HG02973 (cell line): ENCODE measurements around the gene CRYAB.

Source experiments
- ATAC-seq: cut with Tn5 transposase; IDR thresholded peaks from one replicate; pipeline ENCODE4 v1.9.1; 2021; ENCODE audit warnings: moderate library complexity; ENCODE audit not compliant: unreplicated experiment

CRYAB gene, protein sequence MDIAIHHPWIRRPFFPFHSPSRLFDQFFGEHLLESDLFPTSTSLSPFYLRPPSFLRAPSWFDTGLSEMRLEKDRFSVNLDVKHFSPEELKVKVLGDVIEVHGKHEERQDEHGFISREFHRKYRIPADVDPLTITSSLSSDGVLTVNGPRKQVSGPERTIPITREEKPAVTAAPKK

DNA sequence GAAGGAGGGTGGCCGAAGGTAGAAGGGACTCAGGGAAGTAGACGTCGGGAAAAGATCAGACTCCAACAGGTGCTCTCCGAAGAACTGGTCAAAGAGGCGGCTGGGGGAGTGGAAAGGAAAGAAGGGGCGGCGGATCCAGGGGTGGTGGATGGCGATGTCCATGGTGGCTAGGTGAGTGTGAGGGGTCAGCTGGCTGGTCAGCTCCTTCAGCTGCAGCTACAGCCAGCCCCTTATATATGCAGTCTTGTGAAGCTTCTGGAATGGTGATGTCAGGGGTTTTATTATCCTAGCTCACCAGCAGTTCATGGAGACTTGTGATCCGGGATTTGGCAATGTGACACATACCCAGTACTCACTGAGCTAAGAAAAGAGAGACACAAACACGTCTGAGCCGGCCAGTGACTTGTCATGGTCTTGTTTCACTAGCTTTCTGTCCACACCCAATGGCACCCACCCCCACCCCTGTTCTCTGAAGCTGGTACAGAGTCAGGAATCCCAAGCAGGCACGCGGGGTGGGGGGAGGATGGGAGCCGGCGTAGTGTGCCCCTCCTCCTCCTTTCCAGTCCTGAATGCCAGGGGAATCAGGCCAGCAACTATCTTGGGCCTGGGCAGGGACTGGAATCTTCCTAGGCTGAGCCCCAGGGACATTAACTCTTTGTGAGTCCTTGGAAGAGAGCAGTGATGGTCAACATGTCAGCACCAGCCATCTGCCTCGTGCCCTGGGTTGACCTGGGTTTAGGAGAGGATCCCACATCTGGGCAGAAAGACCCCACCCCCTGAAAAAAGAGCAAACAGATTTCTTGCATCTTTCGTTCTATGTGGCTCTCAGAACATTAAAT lies at the start of gene CRYAB:
CRYAB (minus strand) TSS at position 208 of the 839 bp plus-strand sequence; CDS start at position 162, 46 bp downstream.
- ATAC-seq, result no peak

DNA sequence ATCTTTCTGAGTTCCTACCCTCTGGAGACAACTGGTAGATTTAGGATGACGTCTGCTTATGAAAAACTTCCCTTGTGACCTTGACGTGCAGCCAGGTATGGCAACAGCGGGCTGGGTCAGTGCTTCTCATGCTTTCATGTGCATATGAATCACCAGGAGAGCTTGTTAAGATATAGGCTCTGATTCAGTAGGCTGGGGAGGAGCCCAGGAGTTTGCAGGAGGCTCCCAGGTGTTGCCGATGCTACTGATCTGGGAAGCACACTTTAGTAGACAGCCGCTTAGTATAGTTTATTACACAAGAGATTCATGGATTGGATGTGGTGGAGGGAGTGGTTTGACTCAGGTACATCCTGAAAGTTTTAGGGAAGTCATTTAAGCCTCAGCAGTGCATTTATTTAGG lies 49.3 kb upstream of the CRYAB start:
- ATAC-seq, result no peak

DNA sequence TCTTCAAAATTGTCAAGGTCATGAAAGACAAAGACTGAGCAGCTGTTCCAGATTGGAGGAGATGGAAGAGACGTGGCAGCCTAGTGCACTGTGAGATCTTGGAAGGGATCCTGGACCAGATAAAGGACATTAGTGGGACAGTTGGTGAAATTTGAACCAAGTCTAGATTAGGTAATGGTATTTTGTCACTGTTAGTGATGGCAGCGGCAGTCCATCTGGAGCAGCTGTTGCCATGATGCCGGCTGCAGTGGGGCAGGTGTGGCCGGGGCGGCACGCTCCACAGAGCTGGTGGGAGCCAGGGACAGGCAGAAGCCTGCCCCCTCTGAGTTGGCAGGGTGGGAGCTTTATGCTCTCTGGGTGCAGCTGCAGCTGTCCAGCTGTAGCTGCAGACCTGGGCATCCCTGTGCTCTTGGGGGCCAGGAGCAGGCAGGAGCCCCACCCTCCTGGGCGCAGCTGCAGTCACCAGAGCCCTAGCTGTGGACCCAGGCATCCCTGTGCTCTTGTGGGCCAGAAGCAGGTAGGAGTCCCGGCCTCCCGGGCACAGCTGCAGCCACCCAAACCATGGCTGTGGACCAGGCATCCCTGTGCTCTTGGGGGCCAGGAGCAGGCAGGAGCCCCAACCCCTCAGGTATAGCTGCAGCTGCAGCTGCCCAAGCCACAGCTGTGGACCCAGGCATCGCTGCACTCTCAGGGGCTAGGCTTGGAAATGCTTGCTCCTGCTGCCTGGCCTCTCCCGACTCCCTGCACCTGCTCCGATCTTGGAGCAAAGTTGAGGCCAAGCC lies 46.3 kb upstream of the CRYAB start:
- no peak for ATAC-seq

DNA sequence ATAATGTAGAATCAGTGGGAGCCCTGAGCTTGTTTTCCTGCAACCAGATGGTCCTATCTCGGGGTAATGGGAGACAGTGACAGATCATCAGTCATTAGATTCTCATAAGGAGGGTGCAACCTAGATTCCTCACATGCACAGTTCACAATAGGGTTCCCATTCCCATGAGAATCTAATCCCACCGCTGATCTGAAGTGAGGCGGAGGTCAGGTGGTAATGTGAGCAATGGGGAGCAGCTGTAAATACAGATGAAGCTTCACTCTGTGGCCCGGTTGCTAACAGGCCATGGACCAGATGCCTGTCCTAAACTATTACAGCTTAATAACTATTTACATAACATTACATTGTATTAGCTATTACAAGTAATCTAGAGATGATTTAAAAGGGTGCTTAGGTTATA lies 42.6 kb upstream of the CRYAB start:
- ATAC-seq, result no peak

DNA sequence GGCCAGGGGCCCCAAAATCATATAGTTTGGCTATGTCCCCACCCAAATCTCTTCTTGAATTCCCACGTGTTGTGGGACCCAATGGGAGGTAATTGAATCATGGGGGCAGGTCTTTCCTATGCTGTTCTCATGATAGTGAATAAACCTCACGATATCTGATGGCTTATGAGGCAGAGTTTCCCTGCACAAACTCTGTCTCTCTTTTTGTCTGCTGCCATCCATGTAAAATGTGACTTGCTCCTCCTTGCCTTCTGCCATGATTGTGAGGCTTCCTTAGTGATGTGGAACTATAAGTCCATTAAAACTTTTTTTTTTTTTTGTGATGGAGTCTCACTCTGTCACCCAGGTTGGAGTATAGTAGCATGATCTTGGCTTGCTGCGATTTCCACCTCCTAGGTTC lies 40.0 kb upstream of the CRYAB start:
- no peak for ATAC-seq

DNA sequence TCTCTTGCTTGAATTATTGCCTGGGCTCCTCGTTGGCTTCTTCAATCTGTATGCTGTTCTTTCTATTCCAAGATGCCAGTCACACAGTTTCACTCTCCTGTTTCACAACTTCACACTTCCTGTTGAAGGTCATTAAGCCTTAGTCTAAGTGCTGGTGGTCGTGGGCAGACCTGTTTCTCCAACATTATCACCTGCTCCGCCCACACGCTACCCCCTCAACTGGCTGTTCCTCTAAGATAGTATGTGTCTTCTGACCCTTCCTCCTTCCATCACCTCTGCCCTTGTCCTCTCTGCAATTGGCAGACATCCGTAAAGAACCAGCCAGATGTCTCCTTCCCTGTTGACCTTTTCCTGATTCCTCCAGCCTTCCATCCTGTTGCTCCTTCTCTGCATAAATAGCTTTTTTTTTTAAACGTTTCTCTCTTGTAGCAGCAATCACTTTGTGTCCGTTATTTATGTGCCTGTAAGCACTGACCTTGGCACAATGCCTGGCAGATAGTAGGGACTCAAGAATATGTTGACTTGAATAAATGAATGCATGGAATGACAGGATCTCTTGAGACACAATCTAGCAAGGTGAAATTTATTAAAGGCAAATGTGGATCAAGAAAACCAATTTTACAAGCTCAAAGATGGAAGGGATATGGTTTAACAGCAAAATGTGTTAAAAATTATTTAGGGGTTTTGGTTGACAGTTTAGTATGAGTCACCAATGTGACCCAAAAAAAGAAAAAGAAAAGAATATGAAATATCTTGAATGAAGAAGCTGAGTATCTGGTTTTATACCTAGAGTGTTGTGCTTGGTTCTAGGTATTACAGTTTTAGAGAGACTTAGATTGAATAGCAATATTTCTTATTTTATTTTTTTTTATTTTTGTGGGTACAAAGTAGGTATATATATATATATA lies 38.2 kb upstream of the CRYAB start:
- no peak for ATAC-seq

DNA sequence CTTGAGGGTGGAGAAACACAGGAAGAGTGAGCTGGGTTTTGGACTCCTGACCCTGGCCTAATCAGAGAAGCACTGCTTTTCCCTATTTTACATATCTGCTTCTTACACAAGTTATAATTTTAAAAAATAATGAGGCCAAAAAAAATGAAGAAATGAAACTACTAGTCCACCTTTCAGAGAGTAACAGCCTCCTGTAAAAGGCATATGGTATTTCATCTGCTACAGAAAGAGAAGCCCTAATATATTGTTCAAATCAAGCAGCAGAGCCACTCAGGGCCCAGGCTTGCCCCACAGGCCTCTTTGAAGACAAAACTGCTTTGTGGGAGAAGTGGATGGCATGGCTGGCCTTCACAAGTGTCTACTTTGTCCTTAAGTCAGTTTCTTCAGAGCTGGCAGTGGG lies 35.6 kb upstream of the CRYAB start:
- ATAC-seq, result no peak

DNA sequence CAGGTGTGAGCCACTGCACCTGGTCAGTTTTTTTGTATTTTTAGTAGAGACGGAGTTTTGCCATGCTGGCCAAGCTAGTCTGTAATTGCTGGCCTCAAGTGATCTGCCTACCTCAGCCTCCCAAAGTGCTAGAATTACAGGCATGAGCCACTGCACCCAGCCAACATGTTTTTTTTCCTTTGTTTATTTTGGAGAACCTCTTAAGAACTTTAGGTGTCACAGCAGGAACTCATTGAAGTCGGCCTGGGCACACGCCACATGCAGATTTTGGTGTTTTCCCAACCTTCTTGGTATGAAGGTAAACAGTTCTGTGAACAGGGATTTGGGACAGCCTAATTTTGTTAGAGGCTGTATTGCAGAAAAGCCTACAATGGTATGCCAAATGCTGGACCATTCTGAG lies 34.9 kb upstream of the CRYAB start:
- no peak for ATAC-seq

DNA sequence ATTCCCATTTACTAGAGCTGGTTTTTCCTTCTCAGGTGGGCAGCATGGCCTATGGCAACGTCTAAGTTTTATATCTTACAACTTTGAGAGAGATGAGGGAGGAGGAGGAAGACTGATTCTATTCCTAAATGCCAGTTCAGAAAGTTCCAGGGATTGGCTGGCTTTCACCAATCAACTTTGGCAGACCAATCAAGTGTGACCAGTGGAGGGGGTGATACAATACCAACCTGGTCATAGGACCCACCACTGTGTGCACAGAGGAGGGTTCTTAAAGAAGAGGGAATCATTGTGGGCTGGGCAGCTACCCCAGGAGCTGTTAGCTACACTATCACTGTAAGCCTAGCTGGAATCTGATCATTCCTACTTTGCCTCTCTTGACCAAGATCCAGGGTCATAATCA lies 33.6 kb upstream of the CRYAB start:
- no peak for ATAC-seq

DNA sequence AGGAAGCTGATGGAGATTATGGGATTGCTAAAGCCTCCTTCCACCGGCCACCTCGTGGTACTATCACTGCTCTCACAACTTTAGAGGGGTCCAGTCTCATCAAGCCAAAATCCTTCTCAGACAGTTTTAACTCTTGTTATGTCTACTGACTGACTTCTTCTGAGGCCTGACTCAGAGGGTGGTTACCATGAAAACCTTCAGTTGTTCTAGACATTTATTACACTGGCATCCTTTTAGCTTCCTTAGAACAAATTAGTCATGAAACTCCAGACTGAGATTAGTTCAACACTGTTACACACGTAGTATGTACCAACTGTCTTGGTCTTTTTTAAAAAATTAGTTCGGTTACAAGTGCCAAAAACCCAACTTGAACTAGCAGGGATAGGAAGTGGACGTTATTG lies 33.1 kb upstream of the CRYAB start:
- no peak for ATAC-seq

DNA sequence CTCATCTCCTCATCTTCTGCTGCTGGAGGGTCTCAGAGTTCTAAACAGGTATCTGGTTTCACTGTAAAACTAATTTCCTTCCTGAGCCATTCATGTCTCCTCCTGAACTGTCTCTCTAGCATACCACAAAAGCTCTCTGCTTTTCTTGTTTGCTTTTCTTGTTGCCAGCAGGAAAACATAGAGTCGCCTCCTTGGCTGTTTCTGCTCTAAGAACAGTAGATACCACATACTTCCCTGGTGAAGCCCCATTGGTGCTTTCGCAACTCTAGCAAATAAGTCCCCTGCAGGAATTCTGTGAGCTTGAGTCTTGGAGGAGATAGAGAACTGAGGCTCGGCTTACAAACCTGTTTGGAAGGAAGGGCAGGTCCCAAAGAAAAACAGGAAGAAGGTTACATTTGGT lies 32.6 kb upstream of the CRYAB start:
- no peak for ATAC-seq

DNA sequence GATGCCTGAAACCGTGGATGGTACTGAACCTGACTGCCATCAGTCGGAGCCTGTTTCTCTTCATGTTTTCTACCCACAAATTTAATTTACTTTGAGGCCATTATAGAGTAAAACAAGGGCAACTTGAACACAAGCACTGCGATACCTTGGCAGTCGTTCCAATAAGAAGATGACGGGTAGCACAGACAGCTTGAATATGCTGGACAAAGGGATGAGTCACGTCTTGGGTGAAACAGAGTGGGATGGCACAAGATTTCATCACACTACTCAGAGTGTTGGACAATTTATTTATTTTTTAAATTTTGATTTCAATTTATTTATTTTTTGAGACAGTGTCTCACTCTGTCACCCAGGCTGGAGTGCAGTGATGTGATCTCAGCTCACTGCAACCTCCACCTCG lies 31.3 kb upstream of the CRYAB start:
- ATAC-seq, result no peak

DNA sequence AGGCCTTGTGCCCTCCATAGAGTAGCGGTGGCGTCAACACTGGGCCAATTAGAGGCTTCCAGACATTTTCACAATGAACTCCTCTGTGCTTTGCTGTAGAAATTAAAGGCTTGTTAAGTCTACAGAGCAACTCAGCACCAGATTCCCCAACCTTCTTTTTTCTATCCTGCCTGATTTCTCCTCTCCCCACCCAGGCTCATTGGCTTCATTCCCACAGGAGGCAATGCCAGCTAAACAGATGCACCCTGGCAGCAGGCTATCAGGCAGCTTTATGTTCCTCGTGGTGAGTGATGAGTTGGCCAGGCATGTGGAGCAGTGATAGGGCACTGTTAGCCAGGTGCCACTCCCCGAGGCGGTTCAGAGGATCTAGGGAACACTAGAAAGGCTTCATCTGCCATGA lies 30.4 kb upstream of the CRYAB start:
- ATAC-seq, result no peak

DNA sequence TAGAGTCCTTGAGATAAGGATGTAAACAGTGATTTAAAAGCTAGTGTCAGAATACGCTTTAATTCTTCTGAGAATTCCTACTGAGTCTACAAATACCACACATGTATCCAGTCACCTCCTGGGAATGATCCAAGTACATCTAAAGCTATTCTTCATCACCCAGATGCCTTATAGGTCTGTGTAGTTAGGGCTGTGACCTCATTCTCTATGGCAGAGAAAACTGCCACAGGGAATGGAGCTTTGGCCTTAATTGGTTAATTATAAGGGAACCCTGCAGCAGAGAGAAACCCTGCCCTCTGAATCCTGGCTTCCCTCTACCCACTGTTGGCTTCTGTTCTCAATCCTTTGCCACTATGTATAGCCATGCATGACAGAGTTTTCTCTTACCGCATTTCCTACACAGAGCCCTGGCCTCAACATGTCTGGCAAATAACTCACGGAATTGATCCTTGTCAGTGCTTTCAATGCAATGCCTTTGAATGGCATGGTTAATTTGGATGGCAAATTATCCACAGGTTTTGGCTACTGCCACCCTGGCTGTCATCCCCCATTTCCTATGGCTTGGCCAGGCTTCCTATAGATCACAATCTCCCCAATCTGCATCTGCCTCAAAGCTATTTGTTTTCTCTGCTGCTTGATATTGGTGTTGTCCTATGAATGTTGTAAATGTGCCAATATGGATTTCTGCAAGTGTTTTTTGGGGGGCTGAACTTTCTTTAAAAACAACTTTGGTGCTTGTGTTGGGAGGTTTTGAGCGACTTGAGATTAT lies 28.4 kb upstream of the CRYAB start:
- ATAC-seq, result no peak

DNA sequence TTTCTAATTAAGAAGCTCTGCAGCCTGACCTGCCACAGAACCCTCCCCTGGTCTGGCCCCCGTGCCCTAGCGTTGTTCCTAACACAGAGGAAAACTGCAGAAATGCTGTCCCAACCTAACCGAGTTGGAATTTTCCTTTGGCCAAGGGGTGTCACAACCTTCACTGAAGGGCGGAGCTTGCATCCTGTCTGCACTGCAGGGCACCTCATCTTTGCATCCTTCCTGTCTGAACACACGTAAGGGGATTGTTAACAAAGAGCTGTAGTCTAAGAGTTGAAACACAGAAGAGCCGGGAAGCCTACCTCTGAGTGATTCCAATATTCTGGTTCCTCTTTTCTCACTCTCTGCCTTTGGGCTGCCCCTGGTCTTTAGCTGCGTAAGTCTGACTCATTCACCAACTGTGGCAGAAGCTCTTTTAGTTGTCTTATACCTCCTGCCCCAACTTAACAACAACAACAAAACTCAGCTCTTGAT lies 27.2 kb upstream of the CRYAB start:
- ATAC-seq, result peak; percentile 94

DNA sequence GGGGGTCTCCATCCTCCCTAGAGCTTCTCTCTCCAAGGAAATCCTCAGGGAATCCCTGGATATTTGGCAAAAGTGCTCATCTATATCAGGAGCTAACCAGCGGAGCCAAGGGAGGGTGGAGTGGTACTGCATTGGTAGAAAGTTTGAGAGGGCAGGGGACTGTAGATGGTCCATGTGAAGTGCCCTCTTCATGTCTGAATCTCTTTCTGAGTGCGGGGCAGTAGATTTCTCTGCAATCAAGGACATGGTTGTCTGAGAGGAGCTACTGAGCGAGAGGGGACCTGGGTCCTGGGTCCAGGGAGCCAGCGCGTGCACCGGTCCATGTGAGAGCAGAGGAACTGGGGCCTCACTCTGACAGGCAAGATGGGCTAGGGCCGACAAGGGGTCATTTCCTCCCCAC lies 26.3 kb upstream of the CRYAB start:
- ATAC-seq, result no peak

DNA sequence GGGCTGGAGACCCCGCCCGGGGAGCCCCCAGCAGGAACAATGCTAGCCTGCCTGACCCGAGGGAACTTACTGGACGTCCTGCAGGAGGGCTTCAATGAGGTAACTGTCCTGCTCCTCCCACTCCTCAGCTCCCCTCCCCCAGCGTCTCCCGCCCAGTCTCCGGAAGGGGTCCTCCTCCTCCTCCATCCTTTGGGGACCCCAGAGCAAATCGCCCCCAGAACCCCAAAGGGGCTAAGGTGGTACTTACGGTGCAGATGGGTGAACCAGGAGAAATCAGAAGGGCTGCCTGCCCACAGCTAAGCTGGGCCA lies 25.8 kb upstream of the CRYAB start:
- no peak for ATAC-seq

DNA sequence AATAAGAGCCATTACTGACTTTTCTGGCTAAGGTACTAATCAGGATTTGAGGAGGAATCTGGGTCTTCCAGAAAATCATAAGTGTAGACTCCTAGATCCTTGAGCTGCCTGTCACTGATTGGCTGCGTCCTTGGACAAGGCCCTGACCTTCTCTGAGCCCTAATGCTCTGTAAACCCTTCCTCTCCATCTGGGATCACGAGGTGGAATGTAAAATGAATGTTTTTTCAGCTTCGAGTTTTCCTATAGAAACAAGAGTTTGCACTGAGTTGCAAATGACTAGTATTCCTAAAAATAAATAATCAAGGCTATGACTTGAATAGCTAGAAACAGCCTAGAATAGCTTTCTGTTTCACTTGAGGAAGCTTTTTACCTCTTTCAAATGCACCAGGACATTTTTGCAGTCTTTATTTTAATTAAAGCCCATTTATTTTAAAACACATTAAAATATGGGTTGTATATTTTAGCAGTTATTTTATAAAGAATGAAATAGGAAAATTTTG lies 24.5 kb upstream of the CRYAB start:
- no peak for ATAC-seq

DNA sequence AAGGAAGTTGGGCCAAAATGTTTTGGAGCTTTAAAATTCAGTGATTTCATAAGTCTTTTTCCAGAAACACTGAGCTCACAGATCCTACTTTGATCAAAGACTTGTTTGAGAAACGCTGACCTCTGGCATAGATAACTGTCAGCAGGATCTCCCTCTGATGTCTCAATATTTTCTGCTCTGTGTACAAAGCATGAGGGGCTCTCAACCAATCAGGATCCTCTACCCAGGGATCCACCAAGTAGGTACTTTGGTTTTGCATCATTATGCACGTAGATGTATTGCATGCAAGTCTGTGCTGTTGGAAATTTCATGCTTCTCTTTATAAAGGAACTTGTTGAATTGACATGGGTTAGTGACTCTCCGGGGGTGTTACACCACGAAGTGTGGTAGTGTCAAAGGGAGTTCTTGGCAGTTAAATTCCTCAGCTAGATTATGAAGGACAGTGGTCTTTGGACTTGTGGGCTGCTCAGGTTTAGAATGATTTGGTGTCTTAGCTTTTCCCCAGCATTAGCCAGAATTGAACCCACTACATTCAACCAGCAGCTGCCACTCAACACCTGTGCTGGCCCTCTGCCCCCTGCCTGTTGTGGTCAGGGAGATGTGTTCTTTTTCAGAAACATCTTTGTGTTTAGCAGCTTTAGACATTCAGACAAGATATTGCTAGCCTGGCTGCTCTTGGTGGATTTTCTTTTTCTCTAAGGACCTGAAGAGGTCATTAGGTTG lies 23.9 kb upstream of the CRYAB start:
- ATAC-seq, result no peak
